Measurements from ENCODE around the gene ZBTB12.

DNA sequence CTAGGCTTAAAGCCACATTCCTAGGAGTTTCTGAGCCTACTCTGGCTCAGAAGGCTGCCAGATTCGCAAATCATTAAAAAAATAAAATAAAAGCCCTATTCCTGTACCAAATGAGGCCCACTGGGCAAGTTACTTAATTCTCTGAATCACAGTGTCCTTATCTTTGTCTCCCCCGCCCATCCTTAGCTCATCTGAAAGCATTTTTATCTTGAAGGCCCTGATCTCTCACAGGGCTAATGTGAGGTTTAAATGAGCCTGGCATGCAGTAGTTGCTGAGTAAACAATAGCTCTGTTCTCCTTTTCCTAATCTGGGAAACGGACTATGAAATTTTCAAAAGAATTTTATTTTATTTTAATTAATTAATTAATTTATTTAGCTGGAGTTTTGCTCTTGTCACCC lies 2.1 kb upstream of the ZBTB12 start:
- TF ChIP-seq POLR2A (IDR thresholded peaks at IDR 0.05): no peak
- TF ChIP-seq, protein P1, sequence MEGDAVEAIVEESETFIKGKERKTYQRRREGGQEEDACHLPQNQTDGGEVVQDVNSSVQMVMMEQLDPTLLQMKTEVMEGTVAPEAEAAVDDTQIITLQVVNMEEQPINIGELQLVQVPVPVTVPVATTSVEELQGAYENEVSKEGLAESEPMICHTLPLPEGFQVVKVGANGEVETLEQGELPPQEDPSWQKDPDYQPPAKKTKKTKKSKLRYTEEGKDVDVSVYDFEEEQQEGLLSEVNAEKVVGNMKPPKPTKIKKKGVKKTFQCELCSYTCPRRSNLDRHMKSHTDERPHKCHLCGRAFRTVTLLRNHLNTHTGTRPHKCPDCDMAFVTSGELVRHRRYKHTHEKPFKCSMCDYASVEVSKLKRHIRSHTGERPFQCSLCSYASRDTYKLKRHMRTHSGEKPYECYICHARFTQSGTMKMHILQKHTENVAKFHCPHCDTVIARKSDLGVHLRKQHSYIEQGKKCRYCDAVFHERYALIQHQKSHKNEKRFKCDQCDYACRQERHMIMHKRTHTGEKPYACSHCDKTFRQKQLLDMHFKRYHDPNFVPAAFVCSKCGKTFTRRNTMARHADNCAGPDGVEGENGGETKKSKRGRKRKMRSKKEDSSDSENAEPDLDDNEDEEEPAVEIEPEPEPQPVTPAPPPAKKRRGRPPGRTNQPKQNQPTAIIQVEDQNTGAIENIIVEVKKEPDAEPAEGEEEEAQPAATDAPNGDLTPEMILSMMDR (IDR thresholded peaks at IDR 0.05 in 8 of 11, conservative IDR thresholded peaks at IDR 0.05 in 3 of 11): no peak

Data from spleen (tissue), 7 donors.